ENCODE results near the gene HK1.

HK1 gene

DNA sequence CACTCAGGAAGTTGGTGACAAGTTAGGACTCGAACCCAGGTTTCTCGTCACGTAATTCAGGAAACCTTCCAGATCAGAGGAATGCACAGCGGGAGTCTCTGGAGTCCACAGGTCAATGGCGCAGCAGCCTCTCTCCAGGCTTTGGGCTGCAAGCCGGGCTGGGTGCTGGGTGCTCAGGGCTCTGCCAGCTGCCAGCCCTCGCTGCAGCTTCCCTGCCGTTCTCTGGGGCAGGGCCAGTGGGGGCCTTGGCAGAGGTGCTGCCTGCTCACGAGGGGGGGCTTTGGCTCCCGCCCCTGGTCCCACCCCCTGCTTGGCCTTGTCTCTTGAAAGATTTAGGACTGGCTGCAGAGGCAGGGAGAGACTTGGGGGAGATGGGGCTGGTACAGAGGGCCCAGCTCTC is 138.4 kb downstream of the HK1 start, which contains the start of gene TACR2:
TSS of gene TACR2 (minus strand) at position 224 of the 400 bp plus-strand sequence. CDS start 595 bp downstream, outside the sequence.
- no peak for DNase-seq (ENCODE audit: low read depth)
- TF ChIP-seq, protein P1, sequence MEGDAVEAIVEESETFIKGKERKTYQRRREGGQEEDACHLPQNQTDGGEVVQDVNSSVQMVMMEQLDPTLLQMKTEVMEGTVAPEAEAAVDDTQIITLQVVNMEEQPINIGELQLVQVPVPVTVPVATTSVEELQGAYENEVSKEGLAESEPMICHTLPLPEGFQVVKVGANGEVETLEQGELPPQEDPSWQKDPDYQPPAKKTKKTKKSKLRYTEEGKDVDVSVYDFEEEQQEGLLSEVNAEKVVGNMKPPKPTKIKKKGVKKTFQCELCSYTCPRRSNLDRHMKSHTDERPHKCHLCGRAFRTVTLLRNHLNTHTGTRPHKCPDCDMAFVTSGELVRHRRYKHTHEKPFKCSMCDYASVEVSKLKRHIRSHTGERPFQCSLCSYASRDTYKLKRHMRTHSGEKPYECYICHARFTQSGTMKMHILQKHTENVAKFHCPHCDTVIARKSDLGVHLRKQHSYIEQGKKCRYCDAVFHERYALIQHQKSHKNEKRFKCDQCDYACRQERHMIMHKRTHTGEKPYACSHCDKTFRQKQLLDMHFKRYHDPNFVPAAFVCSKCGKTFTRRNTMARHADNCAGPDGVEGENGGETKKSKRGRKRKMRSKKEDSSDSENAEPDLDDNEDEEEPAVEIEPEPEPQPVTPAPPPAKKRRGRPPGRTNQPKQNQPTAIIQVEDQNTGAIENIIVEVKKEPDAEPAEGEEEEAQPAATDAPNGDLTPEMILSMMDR (conservative IDR thresholded peaks at IDR 0.05; ENCODE audit: low read depth, low read length) = no peak
- H3K4me3 ChIP-seq (ENCODE audit: low read depth, low read length) = no peak within 1 kb of the TSS

GRCh38 chr10:69417542-69417941 is 139.2 kb downstream of the HK1 start:
- no peak for DNase-seq (ENCODE audit: low read depth)
- no peak overlapping the region for H3K4me3 ChIP-seq (ENCODE audit: low read depth, low read length)
- TF ChIP-seq, protein P1 (conservative IDR thresholded peaks at IDR 0.05; ENCODE audit: low read depth, low read length) = no peak

DNA sequence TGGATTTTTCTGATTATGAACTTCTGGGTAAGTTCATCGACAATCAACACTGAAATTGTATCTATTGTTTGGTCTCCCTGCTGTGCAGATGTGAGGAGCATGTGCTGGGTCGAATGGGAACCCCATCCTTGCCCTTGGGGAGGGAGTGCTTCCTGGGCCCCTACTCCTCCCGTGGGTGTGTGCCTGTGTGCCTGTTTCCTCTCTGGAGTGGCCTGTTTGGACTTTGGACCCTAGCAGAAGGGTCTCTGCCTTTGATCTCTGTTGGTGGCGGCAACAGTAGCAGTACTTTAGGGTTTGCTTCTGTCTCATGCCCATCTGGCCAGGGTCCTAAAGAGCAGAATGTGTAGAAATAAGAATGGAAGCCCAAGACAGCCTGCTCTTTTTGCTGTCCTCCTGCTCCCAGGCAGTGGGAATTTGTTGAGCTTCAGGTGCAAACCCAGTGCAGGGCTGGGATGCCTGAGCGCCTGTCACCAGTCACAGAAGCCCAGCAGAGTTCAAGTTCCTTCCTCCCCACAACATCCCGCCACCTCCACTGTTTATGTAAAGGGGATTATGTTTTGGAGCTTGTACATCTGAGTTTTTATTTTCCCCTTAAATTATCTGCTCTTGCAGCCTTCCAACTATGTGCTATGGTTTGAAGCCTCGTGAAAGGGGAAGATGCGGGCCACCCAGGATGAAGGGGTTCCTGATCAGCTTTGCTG is 139.9 kb downstream of the HK1 start:
- no peak overlapping the region for H3K4me3 ChIP-seq (ENCODE audit: low read depth, low read length)
- DNase-seq (ENCODE audit: low read depth) = no peak
- TF ChIP-seq, protein P1 (conservative IDR thresholded peaks at IDR 0.05; ENCODE audit: low read depth, low read length) = no peak

DNA sequence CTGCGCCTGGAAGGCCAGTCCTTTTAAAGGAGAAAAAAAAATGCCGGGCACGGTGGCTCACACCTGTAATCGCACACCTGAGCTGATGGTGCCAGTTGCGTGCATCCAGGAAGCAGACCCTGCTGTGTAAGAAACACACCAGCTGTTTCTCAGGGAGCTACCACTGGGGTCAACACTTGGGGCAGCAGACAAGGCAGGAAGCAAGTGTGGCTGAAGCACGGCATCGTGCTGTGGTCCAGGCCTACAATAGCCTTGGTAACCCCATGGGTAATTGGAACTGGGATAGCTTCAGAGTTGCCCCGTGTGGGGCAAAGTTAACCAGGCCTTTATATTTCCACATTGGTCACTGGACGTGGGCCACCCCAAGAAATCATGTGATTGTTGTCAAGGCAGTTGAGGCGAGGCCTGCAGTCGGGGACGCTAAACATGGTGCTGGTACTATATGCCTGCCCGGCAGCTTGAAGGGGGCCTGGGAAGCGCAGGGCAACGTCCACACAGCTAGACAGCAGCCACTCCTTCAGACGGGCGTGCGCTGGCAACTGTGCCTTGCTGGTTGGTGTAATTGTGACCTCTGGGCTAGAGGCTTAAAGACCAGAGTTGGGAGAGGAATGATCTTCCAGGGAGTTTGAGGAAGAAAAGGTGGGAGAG is 140.9 kb downstream of the HK1 start:
- no peak for DNase-seq (ENCODE audit: low read depth)
- TF ChIP-seq, protein P1 (conservative IDR thresholded peaks at IDR 0.05; ENCODE audit: low read depth, low read length) = no peak
- H3K4me3 ChIP-seq (ENCODE audit: low read depth, low read length) = no peak overlapping the region

- H3K4me3 ChIP-seq (ENCODE audit: low read depth, low read length) = no peak overlapping the region
- TF ChIP-seq, protein P1 (conservative IDR thresholded peaks at IDR 0.05; ENCODE audit: low read depth, low read length) = no peak
- no peak for DNase-seq (ENCODE audit: low read depth)
Observed at GRCh38 chr10:69419744-69420126, 141.4 kb downstream of the HK1 start.

- TF ChIP-seq, protein P1 (conservative IDR thresholded peaks at IDR 0.05; ENCODE audit: low read depth, low read length) = no peak
- H3K4me3 ChIP-seq (ENCODE audit: low read depth, low read length) = no peak overlapping the region
- no peak for DNase-seq (ENCODE audit: low read depth)
Observed at GRCh38 chr10:69421611-69422308, 143.5 kb downstream of the HK1 start.

Measured in choroid plexus epithelial cell (primary cell).